HG02588 (cell line): ENCODE results near the gene PRKAR1B.
"Not testable (repeated sequence)": the region's sequence is repeated elsewhere in the genome, so short reads cannot be mapped to it uniquely, and the experiment has no call there.

Experiments
- ATAC-seq: cut with Tn5 transposase; IDR thresholded peaks from one replicate; pipeline ENCODE4 v1.9.1; 2021; ENCODE audit warnings: mild to moderate bottlenecking, moderate library complexity; ENCODE audit not compliant: unreplicated experiment

The PRKAR1B gene

GRCh38 chr7:757741-758163 lies 30.7 kb upstream of the PRKAR1B start:
- ATAC-seq: no peak

DNA sequence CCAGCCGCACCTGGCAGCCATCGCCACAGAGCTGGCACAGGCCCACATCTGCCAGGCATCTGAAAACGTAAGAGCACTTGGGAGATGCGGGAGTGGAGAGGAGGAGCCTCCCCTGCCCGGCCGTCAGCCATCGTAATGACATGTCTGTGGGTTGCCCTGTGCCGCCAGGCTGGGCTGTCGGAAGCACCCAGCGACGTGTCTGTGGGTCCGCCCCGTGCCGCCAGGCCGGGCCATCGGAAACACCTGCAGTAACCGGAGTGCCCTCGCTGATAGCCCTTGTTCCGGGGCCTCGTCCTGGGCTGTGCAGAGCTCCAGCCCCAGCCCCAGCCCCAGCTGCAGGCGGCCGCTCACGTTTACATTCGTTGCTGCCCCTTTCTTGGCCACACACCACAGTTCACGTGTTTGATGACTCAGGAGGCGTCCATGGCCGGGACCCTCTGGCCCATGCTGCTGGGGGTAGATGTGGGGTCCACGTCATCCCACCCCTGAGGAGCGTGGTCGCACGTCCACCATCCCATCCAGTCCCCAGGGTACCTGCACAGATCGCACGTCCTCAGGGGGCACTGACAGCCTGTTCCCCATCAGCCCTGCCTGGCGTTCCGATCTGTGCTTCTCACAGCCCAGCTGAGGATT lies 30.0 kb upstream of the PRKAR1B start:
- no peak for ATAC-seq

GRCh38 chr7:756231-756927 lies 29.3 kb upstream of the PRKAR1B start:
- ATAC-seq: no peak

DNA sequence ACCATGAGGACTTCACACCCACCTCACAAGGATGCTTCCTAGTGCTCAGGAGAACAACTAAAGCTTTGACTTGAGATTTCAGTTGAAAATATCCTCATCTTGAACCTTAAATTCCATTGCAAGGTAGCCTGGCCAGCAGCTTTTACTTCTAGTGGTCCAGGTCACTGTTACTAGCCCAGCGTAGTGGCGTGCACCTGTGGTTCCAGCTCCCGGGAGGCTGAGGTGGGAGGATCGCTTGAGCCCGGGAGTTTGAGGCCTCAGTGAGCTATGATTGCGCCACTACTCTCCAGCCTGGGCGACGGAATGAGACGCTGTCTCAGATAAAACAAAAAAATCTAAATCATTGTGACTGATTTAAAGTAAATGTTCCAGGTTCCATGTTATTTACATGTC lies 28.3 kb upstream of the PRKAR1B start:
- ATAC-seq: no peak

- ATAC-seq: no peak
These were observed 27.7 kb upstream of the PRKAR1B start for GRCh38 chr7:754531-755412.

GRCh38 chr7:753190-753589 lies 26.1 kb upstream of the PRKAR1B start:
- no peak for ATAC-seq

GRCh38 chr7:752256-752655 lies 25.2 kb upstream of the PRKAR1B start:
- not testable (repeated sequence) for ATAC-seq

GRCh38 chr7:751826-752225 lies 24.7 kb upstream of the PRKAR1B start:
- ATAC-seq: no peak

- no peak for ATAC-seq
These were observed 23.2 kb upstream of the PRKAR1B start for GRCh38 chr7:750111-750905.

DNA sequence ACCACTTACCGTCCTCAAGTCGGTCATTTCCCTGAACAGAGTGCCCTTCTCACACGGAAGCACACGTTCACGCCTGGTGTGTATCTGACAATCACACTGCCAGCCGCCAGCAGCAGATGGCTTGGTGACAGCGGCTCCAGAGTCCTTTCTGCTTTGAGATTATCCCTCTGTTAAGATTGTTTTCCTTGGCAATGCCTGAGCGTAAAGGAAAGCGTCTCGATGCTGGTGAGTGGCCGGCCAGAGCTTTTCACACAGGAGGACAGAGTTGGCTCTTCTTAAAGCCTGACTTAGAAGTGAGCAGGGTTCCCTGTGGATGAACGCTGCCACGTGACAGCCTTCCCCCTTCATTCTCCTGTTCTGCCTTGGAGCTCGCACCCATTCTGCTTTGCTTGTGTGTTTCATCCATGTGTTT lies 22.1 kb upstream of the PRKAR1B start:
- ATAC-seq: no peak

DNA sequence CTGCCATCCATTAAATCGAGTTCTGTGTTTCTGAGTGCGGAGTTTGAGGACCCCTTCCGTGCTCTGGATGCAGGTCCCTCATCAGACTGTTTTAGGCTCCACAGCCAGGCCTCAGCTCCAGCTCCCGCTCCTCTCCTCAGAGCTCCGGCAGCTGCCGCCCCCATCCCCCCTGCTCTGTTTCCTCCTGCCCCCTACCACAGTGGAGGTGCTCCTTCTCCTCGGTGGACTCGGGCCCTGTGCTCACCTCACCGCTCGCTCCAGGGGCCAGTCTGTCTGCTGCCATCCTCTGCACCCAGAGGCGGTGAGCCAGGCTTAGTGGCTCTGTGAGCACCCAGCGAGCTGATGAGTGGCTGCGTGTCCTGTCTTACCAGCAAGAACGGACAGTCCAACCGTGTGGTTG lies 21.4 kb upstream of the PRKAR1B start:
- ATAC-seq: no peak

DNA sequence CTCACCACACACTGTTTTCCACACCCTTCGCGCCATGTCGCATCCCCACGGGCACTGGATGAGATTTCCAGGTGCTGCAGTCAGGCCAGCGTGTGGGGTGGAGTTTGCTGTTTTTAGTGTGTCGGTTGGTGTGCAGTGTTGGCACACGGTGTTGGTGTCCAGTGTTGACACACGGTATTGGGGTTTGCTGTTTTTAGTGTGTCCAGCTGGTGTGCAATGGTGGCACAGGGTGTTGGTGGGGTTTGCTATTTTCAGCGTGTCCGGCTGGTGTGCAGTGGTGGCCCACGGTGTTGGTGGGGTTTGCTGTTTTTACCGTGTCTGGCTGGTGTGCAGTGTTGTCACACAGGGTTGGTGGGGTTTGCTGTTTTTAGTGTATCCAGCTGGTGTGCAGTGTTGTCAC lies 20.1 kb upstream of the PRKAR1B start:
- ATAC-seq: no peak

GRCh38 chr7:746155-747061 lies 19.3 kb upstream of the PRKAR1B start:
- no peak for ATAC-seq

GRCh38 chr7:745431-746154 lies 18.5 kb upstream of the PRKAR1B start:
- ATAC-seq: no peak

DNA sequence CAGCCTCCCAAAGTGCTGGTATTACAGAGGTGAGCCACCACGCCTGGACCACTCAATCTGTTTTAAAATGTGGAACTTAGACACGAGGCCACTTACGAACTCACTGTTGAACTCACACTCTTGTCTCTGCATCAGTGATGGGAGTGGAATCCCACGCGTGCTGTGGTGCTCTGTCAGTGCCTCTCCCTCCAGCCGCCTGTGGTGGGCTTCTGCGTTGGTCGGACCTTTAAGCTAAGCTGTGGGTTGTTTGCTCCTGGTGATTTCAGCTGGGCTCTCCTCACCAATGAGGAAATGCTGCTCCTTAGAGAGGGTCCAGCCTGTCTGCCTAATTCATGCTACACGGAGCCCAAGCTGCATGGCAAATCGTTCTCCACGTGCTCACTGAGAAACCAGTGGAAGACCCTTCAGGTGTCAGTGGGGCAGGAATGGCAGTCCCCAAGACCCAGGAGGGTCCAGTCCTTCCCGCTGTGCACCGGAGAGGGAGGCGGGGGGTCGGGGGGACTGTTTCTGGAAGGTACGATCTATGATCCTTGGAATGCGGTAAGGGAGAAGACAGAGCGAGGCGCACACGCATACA lies 17.9 kb upstream of the PRKAR1B start:
- no peak for ATAC-seq

GRCh38 chr7:744128-744520 lies 17.0 kb upstream of the PRKAR1B start:
- not testable (repeated sequence) for ATAC-seq

DNA sequence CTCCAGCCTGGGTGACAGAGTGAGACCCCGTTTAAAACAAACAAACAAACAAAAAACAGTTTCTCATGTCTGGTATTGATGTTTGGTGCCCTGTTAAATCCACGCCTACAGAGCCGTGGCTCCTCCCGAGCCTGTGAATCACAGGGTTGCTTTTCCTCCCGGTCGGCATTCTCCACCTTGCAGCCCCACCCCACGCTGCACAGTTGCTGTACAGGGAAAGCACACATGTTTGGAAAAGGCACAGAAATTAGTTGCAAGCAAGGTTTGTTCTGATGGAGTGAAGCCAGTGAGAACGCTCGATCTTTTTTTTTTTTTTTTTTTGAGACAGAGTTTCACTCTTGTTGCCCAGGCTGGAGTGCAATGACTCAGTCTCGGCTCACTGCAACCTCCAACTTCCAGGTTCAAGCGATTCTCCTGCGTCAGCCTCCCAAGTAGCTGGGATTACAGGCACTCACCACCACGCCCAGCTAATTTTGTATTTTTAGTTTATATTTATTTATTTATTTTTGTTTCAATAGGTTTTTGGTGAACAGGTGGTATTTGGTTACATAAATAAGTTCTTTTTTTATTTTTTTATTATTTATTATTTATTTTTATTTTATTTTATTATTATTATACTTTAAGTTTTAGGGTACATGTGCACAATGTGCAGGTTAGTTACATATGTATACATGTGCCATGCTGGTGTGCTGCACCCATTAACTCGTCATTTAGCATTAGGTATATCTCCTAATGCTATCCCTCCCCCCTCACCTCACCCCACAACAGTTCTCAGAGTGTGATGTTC lies 16.5 kb upstream of the PRKAR1B start:
- ATAC-seq: not testable (repeated sequence)

- ATAC-seq: no peak
These were observed 15.7 kb upstream of the PRKAR1B start for GRCh38 chr7:742791-743190.
